GM19240 (cell line): ENCODE results near the gene SPSB3.
"Not testable (repeated sequence)": the region's sequence is repeated elsewhere in the genome, so short reads cannot be mapped to it uniquely, and the experiment has no call there.

Experiments used
- DNase-seq: peaks from one replicate; pipeline ENCODE4 v3.0.0; 2011; ENCODE audit warnings: low spot score; ENCODE audit not compliant: insufficient read length

SPSB3 gene

DNA sequence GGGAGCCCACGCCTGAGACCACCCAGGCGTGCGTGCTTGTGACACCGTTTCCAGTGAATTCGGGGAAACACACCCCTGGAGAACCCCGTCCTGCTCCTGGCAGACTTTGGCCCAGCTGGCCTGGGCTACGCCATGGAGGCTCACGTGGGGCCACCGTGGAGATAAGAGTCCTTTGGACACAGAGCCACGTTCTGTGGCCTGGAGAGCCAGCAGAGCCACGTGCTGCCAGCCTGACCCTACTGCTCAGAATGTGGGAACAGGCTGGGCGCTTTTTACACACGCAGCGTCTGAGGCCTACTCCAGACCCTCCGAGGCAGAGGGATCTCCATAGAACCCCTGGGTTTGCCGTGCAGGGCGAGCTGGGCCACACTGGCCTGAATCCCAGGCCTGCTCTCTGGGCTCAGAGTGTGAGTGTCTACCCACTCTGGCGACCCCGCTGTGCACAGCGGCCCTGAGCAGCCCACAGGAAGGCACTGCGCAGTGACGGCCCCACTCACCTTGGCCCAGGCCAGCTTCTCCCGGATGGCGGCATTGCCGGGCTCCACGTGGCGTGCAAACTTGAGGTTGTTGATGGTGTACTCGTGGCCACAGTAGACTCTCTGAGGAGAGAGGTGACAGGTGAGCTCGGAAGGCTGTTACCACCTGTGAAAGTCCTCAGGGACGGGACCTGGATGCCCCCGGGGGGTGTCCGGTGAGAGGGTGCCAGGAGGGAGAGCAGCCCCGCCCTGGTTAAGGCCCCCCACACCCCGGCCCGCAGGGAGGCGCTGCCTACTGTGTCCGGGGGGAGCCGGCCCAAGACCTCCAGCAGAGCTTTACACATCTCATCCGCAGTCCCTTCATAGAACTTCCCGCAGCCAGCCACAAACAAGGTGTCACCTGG is 34.3 kb upstream of the SPSB3 start:
- no peak for DNase-seq

- no peak for DNase-seq
Observed at GRCh38 chr16:1815461-1815860, 33.1 kb upstream of the SPSB3 start.

- no peak for DNase-seq
Observed at GRCh38 chr16:1812732-1813163, 30.4 kb upstream of the SPSB3 start.

GRCh38 chr16:1810536-1810935 is 28.2 kb upstream of the SPSB3 start:
- DNase-seq, result no peak

GRCh38 chr16:1810106-1810505 is 27.7 kb upstream of the SPSB3 start:
- DNase-seq, result no peak

DNA sequence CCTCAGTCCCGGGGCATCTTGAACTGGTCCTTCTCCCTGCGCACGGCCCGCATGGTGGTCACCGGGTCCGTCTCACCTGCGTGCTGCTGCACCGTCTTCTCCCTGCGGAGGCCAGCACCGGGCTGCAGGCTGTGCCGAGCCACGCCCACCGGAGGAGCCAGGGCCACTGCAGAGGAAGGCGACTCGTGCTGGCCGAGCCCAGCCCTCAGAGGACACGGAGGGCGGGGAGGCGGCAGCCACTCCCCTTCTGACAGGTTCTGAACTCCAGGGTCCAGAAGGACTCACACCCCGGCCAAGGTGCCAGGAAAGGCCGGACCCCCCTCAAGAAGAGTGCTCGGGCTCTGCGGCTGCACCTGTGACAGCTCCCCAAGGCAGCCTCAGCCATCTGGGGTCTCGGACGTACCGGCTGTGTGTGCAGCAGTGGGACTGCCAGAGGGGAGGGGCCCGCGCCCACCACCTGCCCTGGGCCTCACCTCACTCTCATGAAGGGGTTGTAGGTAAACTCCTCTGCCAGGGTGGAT is 27.0 kb upstream of the SPSB3 start:
- DNase-seq, result no peak

GRCh38 chr16:1808691-1809090 is 26.3 kb upstream of the SPSB3 start:
- no peak for DNase-seq

GRCh38 chr16:1807626-1808025 is 25.3 kb upstream of the SPSB3 start:
- DNase-seq, result no peak

DNA sequence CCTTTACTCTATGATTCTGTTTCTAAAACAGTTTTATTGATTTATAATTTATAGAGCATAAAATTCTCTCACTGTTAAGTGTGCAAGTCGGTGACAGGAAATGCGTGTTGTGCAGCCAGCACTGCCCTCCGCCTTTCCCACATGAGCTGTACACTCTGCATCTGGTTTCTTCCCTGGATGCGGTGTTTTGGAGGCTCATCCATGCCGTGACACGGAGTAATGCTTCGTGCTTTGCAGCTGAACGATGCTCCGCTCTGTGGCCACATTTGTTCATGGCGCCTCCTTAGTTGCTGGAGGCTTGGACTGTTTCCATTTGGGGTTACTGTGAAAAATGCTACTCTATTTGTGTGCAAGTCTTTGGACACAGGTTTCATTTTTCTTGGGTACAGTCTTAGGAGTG is 18.3 kb upstream of the SPSB3 start:
- DNase-seq, result no peak

- not testable (repeated sequence) for DNase-seq
Observed at GRCh38 chr16:1799263-1799662, 16.9 kb upstream of the SPSB3 start.

DNA sequence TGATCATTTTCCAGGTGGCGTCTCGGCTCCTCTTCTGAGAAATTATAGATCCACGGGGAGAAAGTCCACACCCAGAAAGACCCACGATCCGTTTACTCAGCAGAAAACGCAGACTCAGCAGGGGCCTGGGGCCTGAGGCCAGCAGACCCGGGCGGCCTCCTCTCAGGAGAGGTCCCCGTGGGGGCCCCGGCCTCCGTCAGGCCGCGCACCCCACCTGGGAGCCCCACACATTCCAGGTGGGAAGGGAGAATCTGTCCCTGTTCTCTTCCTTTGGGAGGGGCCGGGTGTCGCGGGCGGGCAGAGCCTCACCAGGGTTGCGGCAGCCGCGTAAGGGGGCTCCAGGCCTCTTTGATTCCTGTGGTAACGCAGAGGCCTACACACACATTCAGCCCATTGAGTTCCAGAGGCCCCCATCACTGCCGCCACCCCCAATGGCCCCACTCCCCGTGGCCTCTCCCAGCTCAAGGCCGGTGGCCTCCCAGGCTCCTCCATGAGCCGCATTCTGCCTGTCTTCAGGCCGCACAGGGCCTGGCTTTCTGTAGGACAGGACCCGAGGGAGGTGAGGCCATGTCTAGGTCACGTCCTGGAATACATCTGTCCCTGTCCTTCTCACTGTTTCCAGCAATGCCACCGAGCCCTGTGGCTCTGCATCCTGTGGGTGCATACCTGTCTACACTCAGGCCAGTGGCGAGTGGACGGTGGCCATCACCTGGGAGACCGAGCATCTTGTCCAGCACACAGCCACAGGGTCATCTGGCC is 12.7 kb upstream of the SPSB3 start:
- DNase-seq, result no peak

DNA sequence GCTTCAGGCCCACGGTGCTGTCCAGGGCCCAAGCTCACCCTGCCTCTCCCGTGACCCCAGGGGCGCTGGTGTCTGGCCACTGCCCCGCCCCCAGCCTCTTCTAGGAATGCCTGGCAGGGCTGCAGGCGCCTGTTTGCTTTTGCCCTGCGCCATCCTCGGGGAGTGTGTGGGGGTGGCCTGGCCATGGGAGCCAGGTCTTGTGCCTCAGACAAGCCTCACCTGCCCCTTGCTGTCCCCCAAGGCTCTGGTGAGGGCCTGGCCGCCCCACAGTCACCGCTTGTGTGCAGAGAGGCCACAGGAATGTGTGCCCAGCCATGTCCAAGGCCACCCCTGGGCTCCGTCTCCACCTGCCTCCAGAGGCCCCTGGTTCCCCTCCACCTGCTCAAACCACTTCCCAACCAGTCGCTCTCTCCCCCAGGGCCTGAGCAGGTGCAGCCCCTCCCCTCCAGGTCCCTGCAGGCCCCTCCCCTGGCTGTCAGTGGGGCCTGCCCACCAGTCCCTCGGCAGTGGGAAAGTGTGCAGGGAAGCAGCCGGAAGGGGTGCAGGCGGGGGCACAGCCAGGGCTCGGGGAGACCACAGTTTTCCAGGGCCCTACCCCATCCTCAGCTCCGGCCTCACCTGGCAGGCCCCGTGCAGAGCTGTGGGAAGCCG is 12.0 kb upstream of the SPSB3 start:
- DNase-seq, result no peak

- DNase-seq, result no peak
Observed at GRCh38 chr16:1793578-1794220, 11.3 kb upstream of the SPSB3 start, which contains the start of gene IGFALS. TSS of gene IGFALS (minus strand) at chr16:1793705. CDS start at chr16:1793652, 53 bp downstream.

- DNase-seq, result no peak
Observed at GRCh38 chr16:1792836-1793577, 10.6 kb upstream of the SPSB3 start.

GRCh38 chr16:1791943-1792812 is 9.8 kb upstream of the SPSB3 start:
- DNase-seq, result no peak

GRCh38 chr16:1791256-1791942 is 9.0 kb upstream of the SPSB3 start:
- DNase-seq, result no peak

DNA sequence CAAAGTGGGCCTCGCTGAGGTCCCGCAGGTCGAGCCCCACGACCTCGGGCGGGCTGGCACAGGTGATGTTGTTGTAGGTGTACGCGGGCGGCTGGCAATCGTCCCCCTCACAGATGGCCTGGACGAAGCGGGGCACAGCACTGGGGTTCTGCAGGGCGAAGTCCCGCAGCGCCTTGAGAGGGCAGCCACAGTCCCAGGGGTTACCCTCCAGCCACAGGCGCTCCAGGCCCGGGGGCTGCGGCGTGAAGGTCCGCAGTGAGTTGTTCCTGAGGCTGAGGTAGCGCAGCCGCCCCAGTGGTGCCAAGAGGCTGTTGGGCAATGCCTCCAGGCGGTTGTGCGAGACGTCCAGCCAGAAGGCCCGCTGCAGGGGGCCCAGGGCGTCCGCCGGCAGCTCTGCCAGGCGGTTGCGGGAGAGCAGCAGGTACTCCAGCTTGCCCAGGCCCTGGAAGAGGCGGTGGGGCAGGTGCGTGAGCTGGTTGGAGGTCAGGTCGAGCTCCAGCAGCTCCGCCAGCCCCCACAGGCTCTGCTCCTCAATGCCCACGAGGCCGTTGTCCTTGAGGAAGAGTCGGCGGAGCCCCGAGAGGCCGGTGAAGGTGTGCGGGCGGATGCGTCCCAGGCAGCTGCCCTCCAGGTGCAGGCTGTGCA is 8.4 kb upstream of the SPSB3 start:
- DNase-seq, result no peak

DNA sequence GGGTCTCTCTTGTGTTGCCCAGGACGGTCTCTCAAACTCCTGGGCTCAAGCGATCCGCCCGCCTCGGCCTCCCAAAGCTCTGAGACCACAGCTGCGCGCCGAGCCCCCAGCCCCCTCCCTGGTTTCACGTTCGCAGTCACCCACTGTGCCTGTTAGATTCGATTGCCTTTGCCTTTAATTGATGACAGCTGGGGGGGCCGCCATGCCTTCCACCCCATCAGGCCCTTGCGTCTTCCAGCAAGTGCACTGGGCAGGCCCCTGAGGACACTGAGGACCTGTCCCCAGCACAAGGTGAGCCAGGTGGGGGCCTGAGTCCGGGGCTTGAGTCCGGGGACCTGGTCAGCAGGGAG is 7.9 kb upstream of the SPSB3 start:
- DNase-seq, result no peak

- DNase-seq, result no peak
Observed at GRCh38 chr16:1789643-1790045, 7.3 kb upstream of the SPSB3 start.
